Brain pericyte (primary cell): ENCODE data around the gene CLOCK.

ENCODE experiments used
- DNase-seq: peaks from one replicate; pipeline ENCODE4 v3.0.0-alpha.2; 2012; ENCODE audit warnings: low read depth, low spot score

Gene CLOCK

GRCh38 chr4:55411621-55412020 is 135.1 kb downstream of the CLOCK start:
- DNase-seq: no peak

GRCh38 chr4:55410431-55410830 is 136.3 kb downstream of the CLOCK start:
- DNase-seq: no peak

- no peak for DNase-seq
Observed at GRCh38 chr4:55409468-55410171, 137.1 kb downstream of the CLOCK start.

GRCh38 chr4:55407764-55408163 is 138.9 kb downstream of the CLOCK start:
- no peak for DNase-seq

GRCh38 chr4:55407119-55407518 is 139.6 kb downstream of the CLOCK start:
- no peak for DNase-seq

GRCh38 chr4:55406545-55406944 is 140.2 kb downstream of the CLOCK start:
- no peak for DNase-seq

GRCh38 chr4:55405073-55405472 is 141.6 kb downstream of the CLOCK start:
- DNase-seq: no peak

GRCh38 chr4:55399581-55399980 is 147.1 kb downstream of the CLOCK start:
- no peak for DNase-seq

GRCh38 chr4:55398966-55399365 is 147.7 kb downstream of the CLOCK start:
- no peak for DNase-seq

GRCh38 chr4:55398461-55398860 is 148.2 kb downstream of the CLOCK start:
- DNase-seq: no peak

- no peak for DNase-seq
Observed at GRCh38 chr4:55397520-55398321, 149.0 kb downstream of the CLOCK start.

- DNase-seq: no peak
Observed at GRCh38 chr4:55397126-55397436, 149.6 kb downstream of the CLOCK start.

GRCh38 chr4:55396308-55397125 is 150.2 kb downstream of the CLOCK start:
- no peak for DNase-seq

- DNase-seq: peak; percentile 50
Observed at GRCh38 chr4:55395529-55396307, 151.0 kb downstream of the CLOCK start, which contains the start of gene TMEM165. TSS of gene TMEM165 (plus strand) at chr4:55395957. CDS start at chr4:55396190, 233 bp downstream.

GRCh38 chr4:55395218-55395528 is 151.5 kb downstream of the CLOCK start:
- DNase-seq: no peak

- DNase-seq: no peak
Observed at GRCh38 chr4:55393461-55394320, 153.0 kb downstream of the CLOCK start.

GRCh38 chr4:55386840-55387239 is 159.9 kb downstream of the CLOCK start:
- no peak for DNase-seq

GRCh38 chr4:55386073-55386472 is 160.6 kb downstream of the CLOCK start:
- DNase-seq: no peak

- no peak for DNase-seq
Observed at GRCh38 chr4:55385201-55385649, 161.5 kb downstream of the CLOCK start.

- no peak for DNase-seq
Observed at GRCh38 chr4:55382488-55383003, 164.2 kb downstream of the CLOCK start.
